Ishikawa (cell line): Measurements from ENCODE around the gene RHOT2.

Source experiments
- EGR1 ChIP-seq: IDR thresholded peaks from 2 replicates; pipeline ENCODE4 v1.6.1; 2012
- RAD21 ChIP-seq: IDR thresholded peaks from 2 replicates; pipeline ENCODE4 v1.6.1; 2012; ENCODE audit warnings: low read depth
- TAF1 ChIP-seq: IDR thresholded peaks from 2 replicates; pipeline ENCODE4 v1.6.1; 2012; ENCODE audit warnings: low read depth, mild to moderate bottlenecking

DNA sequence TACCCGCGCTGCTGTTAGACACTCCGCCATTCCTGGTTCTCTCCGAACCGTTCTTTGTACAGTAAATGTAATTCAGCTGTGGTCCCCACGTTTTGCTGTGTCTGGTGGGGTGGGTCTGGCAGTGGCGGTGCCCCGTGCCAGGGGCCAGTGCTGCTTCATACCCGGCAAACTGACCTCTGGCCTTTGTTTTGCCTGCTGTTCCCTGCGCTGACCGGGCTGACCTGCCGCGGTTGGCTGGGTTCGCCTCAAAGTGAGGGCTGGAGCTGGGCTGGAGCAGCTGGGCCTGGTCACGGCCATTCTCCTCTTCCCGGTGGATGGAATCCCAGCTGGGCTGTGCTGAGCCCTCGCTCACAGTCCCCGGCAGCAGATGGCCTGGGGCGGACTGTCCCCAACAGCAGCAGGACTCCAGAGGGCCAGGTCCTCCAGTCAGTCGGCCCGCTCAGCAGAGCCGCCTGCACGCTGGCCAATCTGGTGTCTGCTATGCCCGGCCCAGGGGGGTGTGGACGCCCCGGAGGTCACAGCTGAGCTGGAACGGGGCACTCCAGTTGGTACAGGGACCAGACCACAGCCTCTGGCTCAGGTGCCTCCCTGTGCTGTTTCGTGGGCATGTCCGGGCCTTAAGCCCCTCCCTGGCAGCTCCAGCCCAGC, 38.6 kb upstream of the RHOT2 start:
- TF ChIP-seq RAD21 (no peak), EGR1 (no peak), TAF1 (no peak)
